Vagina (tissue), 2 donors: ENCODE data around the gene TEKT5.

Experiments used
- POLR2AphosphoS5 ChIP-seq, 2 donors: sonication (generic); formaldehyde crosslinking; IDR thresholded peaks; one replicate each; pipeline ENCODE4 v1.9.0; 2017; ENCODE audit warnings: antibody characterized with exemption in 2 of 2, mild to moderate bottlenecking in 2 of 2, low read depth in 1 of 2; ENCODE audit not compliant: insufficient read depth in 1 of 2
- TF ChIP-seq, protein P1 (sequence below), 3 experiments: fragments of 450-650 bp in 2 of 3; fragments of 200-600 bp in 1 of 3; sonication (generic) in 1 of 3; IDR thresholded peaks; one replicate each; pipeline ENCODE4 v1.5.1; 2017 to 2019; ENCODE audit warnings: antibody characterized with exemption in 3 of 3, mild to moderate bottlenecking in 2 of 3, moderate library complexity in 2 of 3

DNA sequence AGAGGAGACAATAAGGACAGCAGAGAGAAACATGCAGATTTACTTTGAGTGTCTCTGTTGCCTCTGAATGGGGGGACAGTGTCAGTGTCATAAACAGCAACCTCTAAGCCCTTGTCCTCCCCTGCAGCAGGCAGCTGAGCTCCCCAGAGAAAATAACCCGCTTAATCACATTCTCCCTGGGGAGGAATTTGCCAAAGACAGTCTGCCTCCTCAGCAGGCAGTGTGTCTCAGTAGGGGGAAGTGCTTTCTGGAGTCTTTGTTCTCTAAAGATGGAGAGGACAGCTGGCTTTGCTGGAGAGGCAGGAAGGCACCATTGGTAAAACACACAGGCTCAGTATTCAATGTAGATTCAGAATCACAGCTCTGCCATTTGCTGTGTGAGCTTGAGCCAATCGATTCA, 16.1 kb downstream of the TEKT5 start:
- TF ChIP-seq, protein P1, sequence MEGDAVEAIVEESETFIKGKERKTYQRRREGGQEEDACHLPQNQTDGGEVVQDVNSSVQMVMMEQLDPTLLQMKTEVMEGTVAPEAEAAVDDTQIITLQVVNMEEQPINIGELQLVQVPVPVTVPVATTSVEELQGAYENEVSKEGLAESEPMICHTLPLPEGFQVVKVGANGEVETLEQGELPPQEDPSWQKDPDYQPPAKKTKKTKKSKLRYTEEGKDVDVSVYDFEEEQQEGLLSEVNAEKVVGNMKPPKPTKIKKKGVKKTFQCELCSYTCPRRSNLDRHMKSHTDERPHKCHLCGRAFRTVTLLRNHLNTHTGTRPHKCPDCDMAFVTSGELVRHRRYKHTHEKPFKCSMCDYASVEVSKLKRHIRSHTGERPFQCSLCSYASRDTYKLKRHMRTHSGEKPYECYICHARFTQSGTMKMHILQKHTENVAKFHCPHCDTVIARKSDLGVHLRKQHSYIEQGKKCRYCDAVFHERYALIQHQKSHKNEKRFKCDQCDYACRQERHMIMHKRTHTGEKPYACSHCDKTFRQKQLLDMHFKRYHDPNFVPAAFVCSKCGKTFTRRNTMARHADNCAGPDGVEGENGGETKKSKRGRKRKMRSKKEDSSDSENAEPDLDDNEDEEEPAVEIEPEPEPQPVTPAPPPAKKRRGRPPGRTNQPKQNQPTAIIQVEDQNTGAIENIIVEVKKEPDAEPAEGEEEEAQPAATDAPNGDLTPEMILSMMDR (IDR thresholded peaks at IDR 0.05): no peak
- no peak for TF ChIP-seq POLR2AphosphoS5 (IDR thresholded peaks at IDR 0.05; ENCODE audit: insufficient read depth in 1 of 2, low read depth in 1 of 2)
